ENCODE data around the gene TCEANC2. TPM values are rescaled to one million over a fixed set of nuclear protein-coding genes. Genes with fewer than 3 reads are reported as not detected.
"Not testable (repeated sequence)": the region's sequence is repeated elsewhere in the genome, so short reads cannot be mapped to it uniquely, and the experiment has no call there.

The TCEANC2 gene
- total RNA-seq, 1 donor = 3.0 TPM

DNA sequence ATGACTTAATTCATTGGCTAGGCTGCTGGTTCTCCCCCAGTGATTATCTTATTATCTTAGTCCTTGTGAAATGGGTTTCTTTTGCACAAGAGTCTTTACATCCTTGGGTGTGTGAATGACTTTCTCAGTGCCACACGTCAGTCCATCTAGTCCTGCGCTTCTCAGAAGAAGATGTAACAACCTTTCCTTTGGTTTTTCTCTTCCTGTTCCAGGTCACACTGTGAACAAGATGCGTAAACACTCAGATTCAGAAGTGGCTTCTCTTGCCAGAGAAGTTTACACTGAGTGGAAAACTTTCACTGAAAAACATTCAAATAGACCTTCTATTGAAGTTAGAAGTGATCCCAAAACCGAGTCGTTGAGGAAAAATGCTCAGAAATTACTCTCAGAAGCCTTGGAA, 35.0 kb downstream of the TCEANC2 start:
- H3K4me3 ChIP-seq (ENCODE audit: low read depth, low read length) = no peak overlapping the region
- no peak for TF ChIP-seq CTCF (IDR thresholded peaks at IDR 0.05; ENCODE audit: insufficient read depth, low read depth, low read length)
- DNase-seq (ENCODE audit: low read depth) = no peak

DNA sequence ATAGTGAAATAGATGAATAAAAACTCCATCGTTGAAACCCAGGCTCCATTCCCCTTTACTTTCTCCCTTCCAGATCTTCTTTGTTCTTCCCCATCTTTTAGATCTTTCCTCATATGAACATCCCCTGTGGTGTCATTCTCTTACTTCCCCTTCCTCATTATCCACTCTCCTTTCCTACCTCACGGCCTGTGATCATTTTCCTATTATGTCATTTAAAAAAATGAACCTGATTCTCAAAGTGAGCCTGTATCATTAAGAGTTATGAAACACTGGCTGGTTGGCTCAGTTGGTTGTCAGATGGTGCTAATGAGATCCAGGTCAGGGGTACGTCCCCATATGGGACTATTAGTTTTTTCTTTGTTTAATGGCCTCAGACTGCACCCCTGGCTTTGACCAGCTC, 38.3 kb downstream of the TCEANC2 start:
- no peak overlapping the region for H3K4me3 ChIP-seq (ENCODE audit: low read depth, low read length)
- TF ChIP-seq CTCF (IDR thresholded peaks at IDR 0.05; ENCODE audit: insufficient read depth, low read depth, low read length) = no peak

GRCh38 chr1:54094001-54094729, 40.8 kb downstream of the TCEANC2 start:
- no peak for TF ChIP-seq CTCF (IDR thresholded peaks at IDR 0.05; ENCODE audit: insufficient read depth, low read depth, low read length)
- H3K4me3 ChIP-seq (ENCODE audit: low read depth, low read length) = no peak overlapping the region
- no peak for DNase-seq (ENCODE audit: low read depth)

More for the DNA sequence above, 38.3 kb downstream of the TCEANC2 start:
- DNase-seq (ENCODE audit: low read depth) = no peak

GRCh38 chr1:54094730-54095105, 41.3 kb downstream of the TCEANC2 start:
- not testable (repeated sequence) for H3K4me3 ChIP-seq (ENCODE audit: low read depth, low read length); DNase-seq (ENCODE audit: low read depth)

GRCh38 chr1:54095546-54096226, 42.3 kb downstream of the TCEANC2 start:
- no peak for TF ChIP-seq CTCF (IDR thresholded peaks at IDR 0.05; ENCODE audit: insufficient read depth, low read depth, low read length)
- H3K4me3 ChIP-seq (ENCODE audit: low read depth, low read length) = no peak overlapping the region
- no peak for DNase-seq (ENCODE audit: low read depth)

DNA sequence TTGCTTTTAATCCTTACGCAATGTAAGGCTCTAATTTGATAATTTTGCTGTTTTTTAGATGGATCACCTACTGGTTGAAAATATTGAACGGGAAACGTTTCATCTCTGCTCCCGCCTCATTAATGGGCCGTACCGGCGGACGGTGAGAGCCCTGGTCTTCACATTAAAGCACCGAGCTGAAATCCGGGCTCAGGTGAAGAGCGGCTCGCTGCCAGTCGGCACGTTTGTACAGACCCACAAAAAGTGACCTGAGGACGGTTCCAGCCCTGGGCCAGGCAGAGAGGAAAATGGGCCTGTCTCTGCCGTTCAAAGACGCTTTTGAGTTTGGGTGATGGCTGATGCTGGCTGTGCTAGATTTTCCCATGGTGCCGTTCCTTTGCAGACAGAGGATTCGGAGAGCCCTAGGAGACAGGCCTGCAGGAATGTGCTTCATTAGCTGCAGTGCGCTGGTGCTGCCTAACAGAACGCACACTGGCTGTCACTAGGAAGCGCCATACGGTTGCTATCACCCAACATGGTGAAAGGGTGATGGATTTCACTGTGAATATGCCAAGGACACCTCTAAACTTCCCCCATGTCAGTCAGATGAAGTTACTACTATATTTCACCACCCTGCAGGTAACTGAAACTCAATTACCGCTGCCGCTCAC, 42.9 kb downstream of the TCEANC2 start:
- H3K4me3 ChIP-seq (ENCODE audit: low read depth, low read length) = no peak overlapping the region
- no peak for DNase-seq (ENCODE audit: low read depth)
- TF ChIP-seq CTCF (IDR thresholded peaks at IDR 0.05; ENCODE audit: insufficient read depth, low read depth, low read length) = no peak

DNA sequence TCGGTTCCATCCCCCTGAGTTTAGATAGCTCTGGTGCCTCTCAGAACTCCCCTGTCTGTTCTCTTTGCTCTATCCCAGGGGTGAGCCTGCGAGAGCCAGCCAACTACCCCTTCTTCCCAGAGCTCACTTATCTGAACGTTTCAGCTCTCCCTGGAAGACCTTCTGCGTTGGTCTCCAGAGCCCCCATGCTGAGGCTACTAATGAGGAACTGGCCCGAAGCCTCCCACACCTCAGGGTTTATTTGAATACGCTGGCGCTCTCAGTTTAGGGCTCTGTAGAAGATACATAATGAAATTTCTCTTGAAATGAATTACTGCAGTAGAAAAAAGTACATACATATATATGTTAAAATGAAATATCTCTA, 43.5 kb downstream of the TCEANC2 start:
- H3K4me3 ChIP-seq (ENCODE audit: low read depth, low read length) = no peak overlapping the region
- DNase-seq (ENCODE audit: low read depth) = no peak

More for the DNA sequence above, 43.5 kb downstream of the TCEANC2 start:
- TF ChIP-seq CTCF (IDR thresholded peaks at IDR 0.05; ENCODE audit: insufficient read depth, low read depth, low read length) = no peak
